ENCODE results near the gene C1orf167. TPM values are rescaled to one million over a fixed set of nuclear protein-coding genes. Genes with fewer than 3 reads are reported as not detected.

Gene C1orf167
- total RNA-seq, 2 experiments from 2014 or later, result not detected

- ATAC-seq (ENCODE audit: low read depth) (no peak), DNase-seq (no peak)
- no peak overlapping the region for H3K4me3 Mint-ChIP-seq
- no peak overlapping the region for H3K27ac Mint-ChIP-seq
- H3K27me3 Mint-ChIP-seq, result no peaks in the 10 kb centered on the region
- H3K36me3 Mint-ChIP-seq, result peaks cover 10% of the 10 kb centered on the region
- H3K4me1 Mint-ChIP-seq, result peaks cover 7% of the 10 kb centered on the region
- H3K9me3 Mint-ChIP-seq, result no peaks in the 10 kb centered on the region
- POLR2A ChIA-PET, result interaction anchor here (7.3 kb wide), 1 partner anchor 72 kb away, joined by 84 read pairs; no protein-coding TSS in a partner anchor
Measured at GRCh38 chr1:11836955-11837766, 75.2 kb downstream of the C1orf167 start.

DNA sequence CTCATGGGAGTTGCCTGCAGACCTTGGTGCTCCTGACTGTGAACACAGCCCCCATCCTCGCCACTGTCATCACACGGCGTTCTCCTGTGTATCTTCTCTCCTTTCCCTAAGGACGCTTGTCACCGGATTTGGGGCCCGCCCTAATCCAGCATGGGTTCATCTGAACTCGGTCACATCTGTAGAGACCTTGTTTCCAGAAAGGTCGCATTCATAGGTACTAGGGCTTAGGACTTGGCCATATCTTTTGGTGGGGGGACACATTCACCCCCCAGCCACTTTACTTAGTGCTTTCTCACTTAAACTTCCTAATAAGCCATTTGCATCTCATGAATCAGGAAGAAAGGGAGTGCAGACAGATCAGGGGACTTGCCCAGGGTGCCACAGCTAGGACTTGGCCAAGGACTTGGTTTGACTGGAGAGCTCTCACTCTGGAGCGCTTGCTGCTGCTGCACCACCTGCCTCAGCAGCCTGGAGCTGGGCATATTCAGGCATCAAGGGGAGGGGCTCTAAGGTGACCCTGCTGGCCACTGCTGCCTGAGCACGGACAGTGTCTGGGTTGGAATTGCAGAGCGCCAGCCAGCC, 75.9 kb downstream of the C1orf167 start:
- no peaks in the 10 kb centered on the region for H3K27me3 Mint-ChIP-seq
- peaks cover 8% of the 10 kb centered on the region for H3K4me1 Mint-ChIP-seq
- POLR2A ChIA-PET, result interaction anchor here (7.3 kb wide), 1 partner anchor 71 kb away, joined by 84 read pairs; no protein-coding TSS in a partner anchor
- ATAC-seq (ENCODE audit: low read depth) (no peak), DNase-seq (no peak)
- peaks cover 10% of the 10 kb centered on the region for H3K36me3 Mint-ChIP-seq
- H3K4me3 Mint-ChIP-seq, result no peak overlapping the region
- peak overlapping the region; percentile 32 for H3K27ac Mint-ChIP-seq
- H3K9me3 Mint-ChIP-seq, result no peaks in the 10 kb centered on the region

GRCh38 chr1:11838349-11839272, 76.6 kb downstream of the C1orf167 start:
- Mint-ChIP-seq H3K4me3 (no peak overlapping the region), H3K9me3 (no peaks in the 10 kb centered on the region), H3K4me1 (peaks cover 8% of the 10 kb centered on the region), H3K36me3 (peaks cover 11% of the 10 kb centered on the region), H3K27ac (no peak overlapping the region), H3K27me3 (no peaks in the 10 kb centered on the region)
- DNase-seq, result peak; percentile 82
- POLR2A ChIA-PET, result interaction anchor here (7.3 kb wide), 1 partner anchor 70 kb away, joined by 84 read pairs; no protein-coding TSS in a partner anchor
- ATAC-seq (ENCODE audit: low read depth), result peak; percentile 95

Other genes starting within 250 kb of the C1orf167 start
- gene FBXO2, start 107.8 kb upstream of the C1orf167 start, total RNA-seq, result 1 to 10 TPM; 4.8 to 6.2 TPM
- 10 to 100 TPM; 54.9 to 59.2 TPM for gene FBXO44, start 107.3 kb upstream of the C1orf167 start, total RNA-seq
- gene FBXO6, start 98.0 kb upstream of the C1orf167 start, total RNA-seq, result 10 to 100 TPM; 27.5 to 28.0 TPM
- gene MAD2L2, start 81.0 kb upstream of the C1orf167 start, total RNA-seq, result 100 to 1,000 TPM in 1 of 2 experiments, 10 to 100 TPM in 1; 95.4 to 103 TPM
- gene DRAXIN, start 70.5 kb upstream of the C1orf167 start, total RNA-seq, result 1 to 10 TPM; 3.5 to 4.1 TPM
- gene AGTRAP, start 26.1 kb upstream of the C1orf167 start, total RNA-seq, result 10 to 100 TPM; 53.8 to 56.4 TPM
- 10 to 100 TPM; 47.0 to 47.1 TPM for gene MTHFR, start 43.8 kb downstream of the C1orf167 start, total RNA-seq
- 10 to 100 TPM; 21.9 to 25.5 TPM for gene CLCN6, start 44.0 kb downstream of the C1orf167 start, total RNA-seq
- not detected for gene NPPA, start 85.6 kb downstream of the C1orf167 start, total RNA-seq
- gene NPPB, start 96.8 kb downstream of the C1orf167 start, total RNA-seq, result not detected
- gene KIAA2013, start 164.2 kb downstream of the C1orf167 start, total RNA-seq, result 10 to 100 TPM; 36.1 to 38.3 TPM
- gene PLOD1, start 172.5 kb downstream of the C1orf167 start, total RNA-seq, result 10 to 100 TPM; 16.8 to 21.0 TPM
- gene MFN2, start 218.3 kb downstream of the C1orf167 start, total RNA-seq, result 10 to 100 TPM; 51.4 TPM

Measured in activated naive CD8-positive, alpha-beta T cell treated with anti-CD3 and anti-CD28 coated beads, Interleukin-2, amount 10 ng/mL, durations not matched to agents 7 days and 5 days (primary cell).